ENCODE data around the gene WDR72. TPM values are rescaled to one million over a fixed set of nuclear protein-coding genes. Genes with fewer than 3 reads are reported as not detected.
A peak's percentile ranks its signal among the peaks of the same experiment; 100 is the strongest.
"Not testable (repeated sequence)": the region's sequence is repeated elsewhere in the genome, so short reads cannot be mapped to it uniquely, and the experiment has no call there.

Gene WDR72
- total RNA-seq, 1 donor, result 12.7 TPM

GRCh38 chr15:53540626-53541300, 218.7 kb downstream of the WDR72 start:
- not testable (repeated sequence) for DNase-seq (ENCODE audit: low read depth in 2 of 3, low spot score in 2 of 3)

GRCh38 chr15:53539878-53540277, 219.6 kb downstream of the WDR72 start:
- DNase-seq (ENCODE audit: low read depth in 2 of 3, low spot score in 2 of 3), result no peak

- no peak for DNase-seq (ENCODE audit: low read depth in 2 of 3, low spot score in 2 of 3)
These were observed 222.9 kb downstream of the WDR72 start for GRCh38 chr15:53536479-53537120.

- DNase-seq (ENCODE audit: low read depth in 2 of 3, low spot score in 2 of 3), result no peak
These were observed 223.6 kb downstream of the WDR72 start for GRCh38 chr15:53535886-53536285.

- no peak for DNase-seq (ENCODE audit: low read depth in 2 of 3, low spot score in 2 of 3)
These were observed 225.2 kb downstream of the WDR72 start for GRCh38 chr15:53534105-53534839.

- DNase-seq (ENCODE audit: low read depth in 2 of 3, low spot score in 2 of 3), result no peak
These were observed 228.7 kb downstream of the WDR72 start for GRCh38 chr15:53530761-53531160.

- DNase-seq (ENCODE audit: low read depth in 2 of 3, low spot score in 2 of 3), result no peak
These were observed 231.5 kb downstream of the WDR72 start for GRCh38 chr15:53527996-53528395.

- DNase-seq (ENCODE audit: low read depth in 2 of 3, low spot score in 2 of 3), result no peak
These were observed 233.6 kb downstream of the WDR72 start for GRCh38 chr15:53525894-53526293.

GRCh38 chr15:53522991-53523390, 236.5 kb downstream of the WDR72 start:
- DNase-seq (ENCODE audit: low read depth in 2 of 3, low spot score in 2 of 3), result no peak

GRCh38 chr15:53520996-53521395, 238.5 kb downstream of the WDR72 start:
- DNase-seq (ENCODE audit: low read depth in 2 of 3, low spot score in 2 of 3), result no peak

GRCh38 chr15:53513431-53513830, 246.0 kb downstream of the WDR72 start:
- no peak for DNase-seq (ENCODE audit: low read depth in 2 of 3, low spot score in 2 of 3)

- peak in 2 of 3 donors; percentile 11 to 45 for DNase-seq (ENCODE audit: low read depth in 2 of 3, low spot score in 2 of 3)
These were observed 247.4 kb downstream of the WDR72 start for GRCh38 chr15:53512029-53512428.

- no peak for DNase-seq (ENCODE audit: low read depth in 2 of 3, low spot score in 2 of 3)
These were observed 248.3 kb downstream of the WDR72 start for GRCh38 chr15:53511175-53511574.

GRCh38 chr15:53506370-53506769, 253.1 kb downstream of the WDR72 start:
- no peak for DNase-seq (ENCODE audit: low read depth in 2 of 3, low spot score in 2 of 3)

- no peak for DNase-seq (ENCODE audit: low read depth in 2 of 3, low spot score in 2 of 3)
These were observed 260.5 kb downstream of the WDR72 start for GRCh38 chr15:53498996-53499395.

GRCh38 chr15:53490341-53490740, 269.1 kb downstream of the WDR72 start:
- no peak for DNase-seq (ENCODE audit: low read depth in 2 of 3, low spot score in 2 of 3)

- no peak for DNase-seq (ENCODE audit: low read depth in 2 of 3, low spot score in 2 of 3)
These were observed 277.4 kb downstream of the WDR72 start for GRCh38 chr15:53482055-53482454.

- DNase-seq (ENCODE audit: low read depth in 2 of 3, low spot score in 2 of 3), result no peak
These were observed 281.3 kb downstream of the WDR72 start for GRCh38 chr15:53477981-53478766.

- DNase-seq (ENCODE audit: low read depth in 2 of 3, low spot score in 2 of 3), result no peak
These were observed 285.6 kb downstream of the WDR72 start for GRCh38 chr15:53473886-53474285.

- no peak for DNase-seq (ENCODE audit: low read depth in 2 of 3, low spot score in 2 of 3)
These were observed 286.0 kb downstream of the WDR72 start for GRCh38 chr15:53473435-53473834.

- DNase-seq (ENCODE audit: low read depth in 2 of 3, low spot score in 2 of 3), result no peak
These were observed 286.6 kb downstream of the WDR72 start for GRCh38 chr15:53472883-53473282.
